ENCODE results near the gene RIPK1. TPM values are rescaled to one million over a fixed set of nuclear protein-coding genes. Genes with fewer than 3 reads are reported as not detected.
A peak's percentile ranks its signal among the peaks of the same experiment; 100 is the strongest.

RIPK1 gene
- total and polyA plus RNA-seq, 9 of the 15 experiments (the other 6 are each of a cell fraction or from before 2014, with no cell fraction given): 3.8 to 24.9 (median 17.7) TPM

- TF ChIP-seq ZNF444 (CRISPR knock-in tag; IDR thresholded peaks at IDR 0.05) (no peak), ZNF239 (CRISPR knock-in tag; IDR thresholded peaks at IDR 0.05) (no peak), ELK1 (CRISPR knock-in tag; IDR thresholded peaks at IDR 0.05) (no peak), PRMT5 (CRISPR knock-in tag; IDR thresholded peaks at IDR 0.05) (no peak), KDM1A (IDR thresholded peaks at IDR 0.05) (peak; percentile 86 to 92), ZFPM2 (CRISPR knock-in tag; IDR thresholded peaks at IDR 0.05) (no peak), DACH1 (IDR thresholded peaks at IDR 0.05; ENCODE audit: partially characterized antibody) (no peak), NUFIP1 (IDR thresholded peaks at IDR 0.05; ENCODE audit: partially characterized antibody) (no peak), TCF7 (IDR thresholded peaks at IDR 0.05; ENCODE audit: borderline replicate concordance) (no peak), ZNF57 (CRISPR knock-in tag; IDR thresholded peaks at IDR 0.05) (no peak), FOXJ2 (tag; IDR thresholded peaks at IDR 0.05) (no peak), XRCC4 (IDR thresholded peaks at IDR 0.05; ENCODE audit: extremely low read depth, insufficient read depth, insufficient read length) (no peak), ZNF133 (CRISPR knock-in tag; IDR thresholded peaks at IDR 0.05) (no peak), NFXL1 (CRISPR knock-in tag; IDR thresholded peaks at IDR 0.05) (no peak), NKRF (IDR thresholded peaks at IDR 0.05; ENCODE audit: borderline replicate concordance) (no peak), ZMIZ1 (IDR thresholded peaks at IDR 0.05; ENCODE audit: low read depth in 2 of 2, low read length in 2 of 2) (no peak), ZNF699 (CRISPR knock-in tag; IDR thresholded peaks at IDR 0.05; ENCODE audit: insufficient replicate concordance) (no peak), SLC30A9 (CRISPR knock-in tag; IDR thresholded peaks at IDR 0.05) (no peak), CREBBP (IDR thresholded peaks at IDR 0.05; ENCODE audit: low read depth, low read length) (no peak), MAX (CRISPR knock-in tag; IDR thresholded peaks at IDR 0.05) (no peak), ZBTB17 (CRISPR knock-in tag; IDR thresholded peaks at IDR 0.05) (no peak), UBTF (IDR thresholded peaks at IDR 0.05; ENCODE audit: borderline replicate concordance in 1 of 2, low read depth in 2 of 2, low read length in 2 of 2) (no peak)
Observed at GRCh38 chr6:3162067-3162497, 93.8 kb downstream of the RIPK1 start (continued).
